PC-3 (cell line): ENCODE measurements around the gene ZNF575. TPM values are rescaled to one million over a fixed set of nuclear protein-coding genes. Genes with fewer than 3 reads are reported as not detected.

Experiments used
- ATAC-seq: fragments of 200-7000 bp; cut with Tn5 transposase; 2 replicates; pipeline ENCODE4 v1.9.1; 2020; ENCODE audit warnings: mild to moderate bottlenecking, moderate library complexity
- BruUV-seq: library from RNA; stranded (reverse); fragments of 400-500 nt; replicated peaks from 2 replicates; lab custom pipeline; 2021; lab: Mats Ljungman, UMichigan
- CTCF ChIA-PET: fragments of 300-600 bp; sonication (Branson Sonifier 250); formaldehyde crosslinking; loops from one replicate; lab custom pipeline; 2022; ENCODE audit warnings: antibody characterized with exemption; lab: Charles Lee
- POLR2A ChIA-PET: fragments of 300-600 bp; sonication (Branson Sonifier 250); formaldehyde crosslinking; loops from one replicate; lab custom pipeline; 2022; ENCODE audit warnings: antibody characterized with exemption; ENCODE audit not compliant: unreplicated experiment; lab: Charles Lee
- DNase-seq: peaks from one replicate; pipeline ENCODE4 v3.0.0-alpha.2; 2015
- H2AFZ ChIP-seq: fragments of 300-600 bp; sonication (generic); 2 replicates; pipeline ENCODE4 v1.6.0; 2016; ENCODE audit warnings: antibody characterized with exemption, low read length
- H3F3A ChIP-seq: fragments of 300-600 bp; sonication (generic); one replicate; pipeline ENCODE4 v1.6.0; 2017; ENCODE audit warnings: antibody characterized with exemption, low read length, control low read depth, mild to moderate bottlenecking; ENCODE audit not compliant: unreplicated experiment
- H3K27ac ChIP-seq: fragments of 300-600 bp; sonication (generic); 2 replicates; pipeline ENCODE4 v1.5.1; 2016; ENCODE audit warnings: mild to moderate bottlenecking, low read length
- H3K27me3 ChIP-seq: fragments of 300-600 bp; sonication (generic); 2 replicates; pipeline ENCODE4 v1.6.1; 2016; ENCODE audit warnings: low read length, mixed read lengths
- H3K36me3 ChIP-seq: fragments of 300-600 bp; sonication (generic); 2 replicates; pipeline ENCODE4 v1.6.1; 2016; ENCODE audit warnings: low read depth, mixed run types, low read length, mixed read lengths
- H3K4me1 ChIP-seq: fragments of 300-600 bp; sonication (generic); 2 replicates; pipeline ENCODE4 v1.5.1; 2016; ENCODE audit warnings: low read length; ENCODE audit not compliant: insufficient read depth
- H3K4me2 ChIP-seq: fragments of 300-600 bp; sonication (generic); 2 replicates; pipeline ENCODE4 v1.6.0; 2016; ENCODE audit warnings: low read length
- H3K4me3 ChIP-seq: fragments of 300-600 bp; sonication (generic); 2 replicates; pipeline ENCODE4 v1.5.1; 2016; ENCODE audit warnings: mild to moderate bottlenecking, low read length, mixed read lengths
- H3K79me2 ChIP-seq: fragments of 300-600 bp; sonication (generic); 2 replicates; pipeline ENCODE4 v1.6.1; 2017; ENCODE audit warnings: low read length, mixed read lengths
- H3K9ac ChIP-seq: fragments of 300-600 bp; sonication (generic); 2 replicates; pipeline ENCODE4 v1.6.0; 2016; ENCODE audit warnings: mild to moderate bottlenecking, low read length
- H3K9me2 ChIP-seq: fragments of 300-600 bp; sonication (generic); replicated peaks from 2 replicates; pipeline ENCODE4 v1.6.1; 2016; ENCODE audit warnings: mixed run types, low read length, mixed read lengths
- H3K9me3 ChIP-seq: fragments of 300-600 bp; sonication (generic); 2 replicates; pipeline ENCODE4 v1.6.1; 2016; ENCODE audit warnings: low read length, mixed read lengths
- H4K20me1 ChIP-seq: fragments of 300-600 bp; sonication (generic); 2 replicates; pipeline ENCODE4 v1.6.1; 2016; ENCODE audit warnings: low read length, mixed read lengths
- EZH2 ChIP-seq: fragments of 300-600 bp; sonication (generic); IDR thresholded peaks from one replicate; pipeline ENCODE4 v1.6.1; 2017; ENCODE audit warnings: antibody characterized with exemption, mild to moderate bottlenecking, low read length; ENCODE audit not compliant: unreplicated experiment
- EZH2phosphoT487 ChIP-seq: fragments of 300-600 bp; sonication (generic); IDR thresholded peaks from 2 replicates; pipeline ENCODE4 v1.6.1; 2018; ENCODE audit warnings: mild to moderate bottlenecking, antibody characterized with exemption, low read length, borderline replicate concordance
- intact Hi-C: fragments of 100-400 bp; cut with micrococcal nuclease; formaldehyde crosslinking; loops from 2 replicates; pipeline ENCODE4 v1.9.0; 2023
- total RNA-seq: library from RNA; depleted of rRNA; stranded (reverse); fragments of >200 nt; gene quantifications from 2 replicates; pipeline ENCODE4 v1.2.3, GENCODE V29; 2014
- TF ChIP-seq, protein P1 (sequence below): fragments of 300-600 bp; sonication (generic); conservative IDR thresholded peaks from 2 replicates; pipeline ENCODE4 v1.5.1; 2017; ENCODE audit warnings: antibody characterized with exemption, low read depth, mild to moderate bottlenecking, low read length

The ZNF575 gene
- total RNA-seq, 1 experiment from 2014 or later: not detected

DNA sequence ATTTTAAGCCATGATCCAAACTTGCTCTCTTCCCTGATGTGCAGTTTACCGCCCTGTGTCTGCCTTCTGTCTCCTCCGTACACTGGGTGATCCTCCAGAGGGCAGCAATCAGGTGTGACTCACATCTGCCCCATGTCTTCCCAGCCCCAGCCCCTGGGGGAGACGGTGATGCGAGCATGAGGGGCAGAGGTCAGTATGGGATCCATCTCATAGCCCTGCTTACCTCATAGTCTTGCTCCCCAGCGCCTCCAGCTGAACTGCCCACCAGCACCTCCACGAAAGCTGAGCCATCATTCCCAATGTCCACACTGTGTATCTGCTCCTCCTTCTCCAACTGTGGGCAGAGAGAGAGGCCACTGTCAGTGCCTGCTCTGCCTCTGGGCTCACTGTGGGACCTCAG lies 27.7 kb downstream of the ZNF575 start:
- no peak overlapping the region for H2AFZ ChIP-seq
- DNase-seq: no peak
- no peaks in the 10 kb centered on the region for H3K9me3 ChIP-seq
- H3K4me1 ChIP-seq: peaks cover 11% of the 10 kb centered on the region
- H3K4me3 ChIP-seq: no peak overlapping the region
- BruUV-seq: no TSS peak
- no peak overlapping the region for H3K27ac ChIP-seq
- H3K9ac ChIP-seq: no peak overlapping the region
- no peak for ATAC-seq
- no peaks in the 10 kb centered on the region; the same call in 1 of the 2 replicates for H3K36me3 ChIP-seq
- H4K20me1 ChIP-seq: no peaks in the 10 kb centered on the region
- CTCF ChIA-PET: no interaction called here
- no peak for TF ChIP-seq EZH2
- TF ChIP-seq, protein P1, sequence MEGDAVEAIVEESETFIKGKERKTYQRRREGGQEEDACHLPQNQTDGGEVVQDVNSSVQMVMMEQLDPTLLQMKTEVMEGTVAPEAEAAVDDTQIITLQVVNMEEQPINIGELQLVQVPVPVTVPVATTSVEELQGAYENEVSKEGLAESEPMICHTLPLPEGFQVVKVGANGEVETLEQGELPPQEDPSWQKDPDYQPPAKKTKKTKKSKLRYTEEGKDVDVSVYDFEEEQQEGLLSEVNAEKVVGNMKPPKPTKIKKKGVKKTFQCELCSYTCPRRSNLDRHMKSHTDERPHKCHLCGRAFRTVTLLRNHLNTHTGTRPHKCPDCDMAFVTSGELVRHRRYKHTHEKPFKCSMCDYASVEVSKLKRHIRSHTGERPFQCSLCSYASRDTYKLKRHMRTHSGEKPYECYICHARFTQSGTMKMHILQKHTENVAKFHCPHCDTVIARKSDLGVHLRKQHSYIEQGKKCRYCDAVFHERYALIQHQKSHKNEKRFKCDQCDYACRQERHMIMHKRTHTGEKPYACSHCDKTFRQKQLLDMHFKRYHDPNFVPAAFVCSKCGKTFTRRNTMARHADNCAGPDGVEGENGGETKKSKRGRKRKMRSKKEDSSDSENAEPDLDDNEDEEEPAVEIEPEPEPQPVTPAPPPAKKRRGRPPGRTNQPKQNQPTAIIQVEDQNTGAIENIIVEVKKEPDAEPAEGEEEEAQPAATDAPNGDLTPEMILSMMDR: peak; percentile 32; the same call in 1 of the 2 replicates
- no peak for TF ChIP-seq EZH2phosphoT487
- POLR2A ChIA-PET: no interaction called here
- intact Hi-C loops: no loop called here
- H3K27me3 ChIP-seq: no peaks in the 10 kb centered on the region
- H3K4me2 ChIP-seq: no peak overlapping the region
- no peaks in the 10 kb centered on the region for H3F3A ChIP-seq
- H3K79me2 ChIP-seq: no peaks in the 10 kb centered on the region
- no peaks in the 10 kb centered on the region for H3K9me2 ChIP-seq

DNA sequence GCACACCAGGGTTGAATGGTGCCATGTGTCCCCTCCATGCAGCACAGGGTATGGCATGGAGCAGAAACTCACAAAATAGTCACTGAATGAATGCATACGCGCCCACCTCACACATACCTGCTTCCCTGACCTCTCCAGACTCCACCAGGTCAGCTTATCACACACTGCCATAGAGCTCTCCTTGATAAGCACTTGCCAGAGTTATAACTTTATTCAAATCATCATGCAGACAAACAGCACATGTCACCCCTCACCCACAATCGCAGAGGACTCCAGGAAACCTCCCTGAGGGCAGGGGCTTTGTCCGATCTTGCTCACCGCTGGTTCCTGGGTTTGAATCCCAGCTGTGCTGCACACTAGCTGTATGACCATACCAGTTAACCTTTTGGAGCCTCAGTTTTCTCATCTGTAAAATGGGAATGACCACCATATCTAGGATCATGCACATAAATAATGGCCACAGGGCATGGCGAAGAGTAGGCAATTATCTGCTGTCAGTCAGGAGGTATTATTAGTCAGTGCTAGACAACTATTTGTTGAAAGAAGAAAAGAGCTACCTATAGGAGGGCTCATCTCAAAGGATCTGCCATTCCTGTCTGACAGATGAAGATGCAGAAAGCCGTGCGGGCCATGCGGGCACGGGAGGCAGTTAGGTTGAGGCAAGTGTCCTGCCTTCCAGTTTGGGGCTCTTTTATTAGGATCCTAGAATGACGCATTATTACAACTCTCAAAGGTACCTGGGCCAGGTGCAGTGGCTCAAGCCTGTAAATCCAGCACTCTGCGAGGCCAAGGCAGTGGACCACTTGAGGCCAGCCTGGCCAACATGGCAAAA lies 28.4 kb downstream of the ZNF575 start:
- Histone ChIP-seq H2AFZ (no peak overlapping the region), H3K4me1 (peaks cover 11% of the 10 kb centered on the region), H3K9me3 (no peaks in the 10 kb centered on the region), H3K4me2 (no peak overlapping the region), H3K79me2 (no peaks in the 10 kb centered on the region), H3K9me2 (no peaks in the 10 kb centered on the region), H3K36me3 (no peaks in the 10 kb centered on the region; the same call in 1 of the 2 replicates), H3K4me3 (no peak overlapping the region), H3K9ac (no peak overlapping the region), H3F3A (no peaks in the 10 kb centered on the region), H4K20me1 (no peaks in the 10 kb centered on the region), H3K27me3 (no peaks in the 10 kb centered on the region), H3K27ac (no peak overlapping the region)
- ATAC-seq (no peak), DNase-seq (no peak)
- ChIA-PET CTCF (no interaction called here), POLR2A (no interaction called here)
- TF ChIP-seq EZH2 (no peak), EZH2phosphoT487 (no peak)
- intact Hi-C loops: no loop called here
- BruUV-seq: no TSS peak

DNA sequence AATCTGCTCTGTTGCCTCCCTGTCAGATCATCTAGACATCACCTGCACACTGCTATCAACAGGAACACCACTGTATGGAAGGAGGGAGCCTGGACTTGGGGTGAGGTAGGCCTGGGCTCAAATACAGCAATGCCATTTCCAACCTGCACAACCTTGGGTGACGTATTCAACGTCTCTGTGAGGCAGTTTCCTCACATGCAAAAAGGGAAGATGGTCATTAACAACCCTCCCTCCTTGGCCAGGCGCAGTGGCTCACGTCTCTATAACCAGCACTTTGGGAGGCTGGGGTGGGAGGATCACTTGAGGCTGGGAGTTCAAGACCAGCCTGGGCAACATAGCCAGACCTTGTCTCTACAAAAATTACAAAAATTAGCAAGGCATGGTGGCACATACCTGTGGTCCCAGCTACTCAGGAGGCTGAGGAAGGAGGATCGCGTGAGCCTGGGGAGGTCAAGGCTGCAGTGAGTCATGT lies 29.3 kb downstream of the ZNF575 start:
- no peak overlapping the region for H2AFZ ChIP-seq
- no peak overlapping the region for H3K9ac ChIP-seq
- intact Hi-C loops: no loop called here
- CTCF ChIA-PET: no interaction called here
- H3K36me3 ChIP-seq: no peaks in the 10 kb centered on the region; the same call in 1 of the 2 replicates
- H3K9me2 ChIP-seq: no peaks in the 10 kb centered on the region
- H3K9me3 ChIP-seq: no peaks in the 10 kb centered on the region
- BruUV-seq: no TSS peak
- TF ChIP-seq EZH2 (no peak), EZH2phosphoT487 (no peak)
- TF ChIP-seq, protein P1: no peak
- no peak for DNase-seq
- H3K27ac ChIP-seq: peak overlapping the region; percentile 78
- H3K27me3 ChIP-seq: no peaks in the 10 kb centered on the region
- peaks cover 11% of the 10 kb centered on the region for H3K4me1 ChIP-seq
- no peak overlapping the region for H3K4me2 ChIP-seq
- no peak for ATAC-seq
- no peaks in the 10 kb centered on the region for H3F3A ChIP-seq
- H3K79me2 ChIP-seq: no peaks in the 10 kb centered on the region
- no peak overlapping the region for H3K4me3 ChIP-seq
- POLR2A ChIA-PET: no interaction called here
- no peaks in the 10 kb centered on the region for H4K20me1 ChIP-seq
